WTC11 (cell line): ENCODE results near the gene PCK2. TPM values are rescaled to one million over a fixed set of nuclear protein-coding genes. Genes with fewer than 3 reads are reported as not detected.
"Not testable (repeated sequence)": the region's sequence is repeated elsewhere in the genome, so short reads cannot be mapped to it uniquely, and the experiment has no call there.

ENCODE experiments used
- ATAC-seq: fragments of 200-7000 bp; cut with Tn5 transposase; 2 replicates; pipeline ENCODE4 v1.10.0; 2021; ENCODE audit warnings: mild to moderate bottlenecking, moderate library complexity
- CTCF ChIA-PET: fragments of 300-600 bp; sonication (Branson Sonifier 250); formaldehyde crosslinking; loops from one replicate; lab custom pipeline; 2021; ENCODE audit warnings: antibody characterized with exemption; lab: Charles Lee
- POLR2A ChIA-PET: fragments of 350-600 bp; sonication (Branson Sonifier 250); formaldehyde crosslinking; loops from one replicate; lab custom pipeline; 2021; ENCODE audit warnings: antibody characterized with exemption; lab: Charles Lee
- DNase-seq: peaks from one replicate; pipeline ENCODE4 v3.0.0; 2021; ENCODE audit warnings: low spot score
- H3K27ac Mint-ChIP-seq: 2 replicates; pipeline ENCODE4 v1.8.0; 2021; ENCODE audit warnings: mixed read lengths
- H3K27me3 Mint-ChIP-seq: 2 replicates; pipeline ENCODE4 v1.8.0; 2021; ENCODE audit warnings: low read depth, mild to moderate bottlenecking, moderate library complexity, mixed read lengths
- H3K36me3 Mint-ChIP-seq: 2 replicates; pipeline ENCODE4 v1.8.0; 2021; ENCODE audit warnings: mixed read lengths
- H3K4me1 Mint-ChIP-seq: 2 replicates; pipeline ENCODE4 v1.8.0; 2022; ENCODE audit warnings: mixed read lengths
- H3K4me3 Mint-ChIP-seq: 2 replicates; pipeline ENCODE4 v1.8.0; 2021; ENCODE audit warnings: mild to moderate bottlenecking, moderate library complexity, mixed read lengths
- H3K9me3 Mint-ChIP-seq: 2 replicates; pipeline ENCODE4 v1.8.0; 2021; ENCODE audit warnings: mixed read lengths
- AFF4 ChIP-seq: sonication (generic); formaldehyde crosslinking; IDR thresholded peaks from 2 replicates; pipeline ENCODE4 v1.8.1; 2023; ENCODE audit warnings: mild to moderate bottlenecking, missing genetic modification reagents, borderline replicate concordance
- ATF6 ChIP-seq: sonication (generic); formaldehyde crosslinking; IDR thresholded peaks from 2 replicates; pipeline ENCODE4 v1.8.1; 2023; ENCODE audit warnings: mild to moderate bottlenecking, missing genetic modification reagents
- FOXJ3 ChIP-seq: sonication (generic); formaldehyde crosslinking; IDR thresholded peaks from 2 replicates; pipeline ENCODE4 v1.9.0; 2021; ENCODE audit warnings: missing genetic modification reagents, mild to moderate bottlenecking, borderline replicate concordance
- JAZF1 ChIP-seq: fragments of 250-450 bp; sonication (Bioruptor Pico); IDR thresholded peaks from 2 replicates; pipeline ENCODE4 v1.9.0; 2021; ENCODE audit warnings: moderate library complexity, mild to moderate bottlenecking, inconsistent platforms
- NR2C2 ChIP-seq: sonication (generic); formaldehyde crosslinking; IDR thresholded peaks from 2 replicates; pipeline ENCODE4 v1.8.0; 2022; ENCODE audit warnings: mild to moderate bottlenecking, missing genetic modification reagents
- OVOL2 ChIP-seq: fragments of 250-450 bp; sonication (Bioruptor Pico); IDR thresholded peaks from 2 replicates; pipeline ENCODE4 v1.9.0; 2021; ENCODE audit warnings: mild to moderate bottlenecking, borderline replicate concordance
- SMAD4 ChIP-seq: sonication (generic); formaldehyde crosslinking; IDR thresholded peaks from 2 replicates; pipeline ENCODE4 v1.8.0; 2022; ENCODE audit warnings: mild to moderate bottlenecking, missing genetic modification reagents
- ZNF396 ChIP-seq: fragments of 250-450 bp; sonication (Bioruptor Pico); IDR thresholded peaks from 2 replicates; pipeline ENCODE4 v1.8.0; 2021; ENCODE audit warnings: mild to moderate bottlenecking, moderate library complexity, borderline replicate concordance
- ZNF425 ChIP-seq: fragments of 250-450 bp; sonication (Bioruptor Pico); conservative IDR thresholded peaks from 2 replicates; pipeline ENCODE4 v1.9.0; 2021; ENCODE audit warnings: mild to moderate bottlenecking
- ZNF532 ChIP-seq: fragments of 250-450 bp; sonication (Bioruptor Pico); IDR thresholded peaks from 2 replicates; pipeline ENCODE4 v1.9.0; 2021; ENCODE audit warnings: mild to moderate bottlenecking, borderline replicate concordance
- ZSCAN18 ChIP-seq: fragments of 250-450 bp; sonication (Bioruptor Pico); IDR thresholded peaks from 2 replicates; pipeline ENCODE4 v2.1.2; 2022; ENCODE audit warnings: mild to moderate bottlenecking, moderate library complexity
- total RNA-seq: library from RNA; stranded (reverse); gene quantifications from 3 replicates; pipeline ENCODE4 v1.2.3, GENCODE V29; 2021

PCK2 gene
- total RNA-seq, 1 experiment from 2014 or later, result 67.0 TPM

GRCh38 chr14:24093901-24094840 lies at the start of gene PCK2 (continued):
- TF ChIP-seq ZNF532 (CRISPR knock-in tag) (0 out of 2 replicates have a peak, but pooled peaks have one; percentile 56), NR2C2 (CRISPR knock-in tag) (no peak), FOXJ3 (no peak), ZNF425 (CRISPR knock-in tag) (no peak), JAZF1 (CRISPR knock-in tag) (no peak), OVOL2 (CRISPR knock-in tag) (no peak), ZNF396 (CRISPR knock-in tag) (no peak), ZSCAN18 (CRISPR knock-in tag) (no peak), AFF4 (0 out of 2 replicates have a peak, but pooled peaks have one; percentile 76), SMAD4 (CRISPR knock-in tag) (0 out of 2 replicates have a peak, but pooled peaks have one; percentile 57), ATF6 (no peak)

- H3K9me3 Mint-ChIP-seq, H3K36me3 Mint-ChIP-seq, POLR2A ChIA-PET, H3K27ac Mint-ChIP-seq, DNase-seq, H3K4me3 Mint-ChIP-seq, ATAC-seq, CTCF ChIA-PET: not testable (repeated sequence)
- H3K4me1 Mint-ChIP-seq, result peaks cover 18% of the 10 kb centered on the region
- peaks cover 17% of the 10 kb centered on the region for H3K27me3 Mint-ChIP-seq
Measured at GRCh38 chr14:24049002-24049401, 45.1 kb upstream of the PCK2 start.

GRCh38 chr14:24050753-24051152 lies 43.4 kb upstream of the PCK2 start:
- DNase-seq, H3K27me3 Mint-ChIP-seq, H3K9me3 Mint-ChIP-seq, H3K36me3 Mint-ChIP-seq: not testable (repeated sequence)
- H3K4me3 Mint-ChIP-seq, result peak overlapping the region; percentile 76
- peak overlapping the region; percentile 58; the same call in 1 of the 2 replicates for H3K27ac Mint-ChIP-seq
- H3K4me1 Mint-ChIP-seq, result peaks cover 18% of the 10 kb centered on the region
- ATAC-seq, result 0 out of 2 replicates have a peak, but pooled peaks have one; percentile 2
- CTCF ChIA-PET, result interaction anchor here (1.2 to 4.3 kb wide), 7 partner anchors 15 to 247 kb away, joined by 3 to 25 read pairs (median 15); partner anchors contain the start of genes DCAF11, NRL and PCK2
- POLR2A ChIA-PET, result interaction anchor here (0.6 to 2.4 kb wide), 3 partner anchors 58 to 70 kb away, joined by 3 to 12 read pairs (median 11); partner anchors contain the start of genes DCAF11 and NRL
